Measurements from ENCODE around the gene TAOK1.
"Not testable (repeated sequence)": the region's sequence is repeated elsewhere in the genome, so short reads cannot be mapped to it uniquely, and the experiment has no call there.

Gene TAOK1

DNA sequence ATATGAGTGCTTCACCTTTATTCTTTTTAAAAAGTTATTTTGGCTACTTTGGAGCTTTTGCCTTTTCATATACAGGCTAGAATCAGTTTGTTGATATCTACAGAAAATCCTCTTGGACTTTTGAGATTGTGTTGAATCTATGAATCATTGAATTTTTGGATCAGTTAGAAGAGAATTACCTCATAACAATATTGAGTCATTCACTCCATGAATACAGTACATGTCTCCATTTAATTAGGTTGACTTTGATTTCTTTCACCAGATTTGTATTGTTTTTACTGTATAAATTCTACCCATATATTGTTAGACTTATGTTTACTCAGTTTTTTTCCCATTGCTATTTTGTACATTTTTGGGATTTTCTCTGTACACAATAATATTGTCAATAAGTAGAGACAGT is 54.4 kb downstream of the TAOK1 start:
- no peak for DNase-seq (ENCODE audit: low read depth in 2 of 2)

DNA sequence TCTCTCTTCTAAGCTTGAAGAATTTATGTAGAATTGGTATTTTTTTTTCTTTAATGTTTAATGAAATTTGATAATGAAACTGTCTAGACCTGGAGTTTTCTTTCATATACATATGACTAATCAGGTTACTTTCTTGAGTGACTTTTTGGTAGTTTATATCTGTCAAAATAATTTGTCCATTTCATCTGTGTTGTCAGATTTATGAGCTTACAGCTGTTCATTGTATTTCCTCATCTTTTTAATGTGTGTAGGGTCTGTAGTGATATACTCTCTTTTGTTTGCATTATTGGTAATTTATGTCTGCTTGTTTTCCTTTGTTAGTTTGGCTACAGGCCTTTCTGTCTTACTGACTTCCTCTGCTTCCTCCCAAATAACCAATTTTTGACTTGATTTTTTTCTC is 55.7 kb downstream of the TAOK1 start:
- DNase-seq (ENCODE audit: low read depth in 2 of 2), result no peak

DNA sequence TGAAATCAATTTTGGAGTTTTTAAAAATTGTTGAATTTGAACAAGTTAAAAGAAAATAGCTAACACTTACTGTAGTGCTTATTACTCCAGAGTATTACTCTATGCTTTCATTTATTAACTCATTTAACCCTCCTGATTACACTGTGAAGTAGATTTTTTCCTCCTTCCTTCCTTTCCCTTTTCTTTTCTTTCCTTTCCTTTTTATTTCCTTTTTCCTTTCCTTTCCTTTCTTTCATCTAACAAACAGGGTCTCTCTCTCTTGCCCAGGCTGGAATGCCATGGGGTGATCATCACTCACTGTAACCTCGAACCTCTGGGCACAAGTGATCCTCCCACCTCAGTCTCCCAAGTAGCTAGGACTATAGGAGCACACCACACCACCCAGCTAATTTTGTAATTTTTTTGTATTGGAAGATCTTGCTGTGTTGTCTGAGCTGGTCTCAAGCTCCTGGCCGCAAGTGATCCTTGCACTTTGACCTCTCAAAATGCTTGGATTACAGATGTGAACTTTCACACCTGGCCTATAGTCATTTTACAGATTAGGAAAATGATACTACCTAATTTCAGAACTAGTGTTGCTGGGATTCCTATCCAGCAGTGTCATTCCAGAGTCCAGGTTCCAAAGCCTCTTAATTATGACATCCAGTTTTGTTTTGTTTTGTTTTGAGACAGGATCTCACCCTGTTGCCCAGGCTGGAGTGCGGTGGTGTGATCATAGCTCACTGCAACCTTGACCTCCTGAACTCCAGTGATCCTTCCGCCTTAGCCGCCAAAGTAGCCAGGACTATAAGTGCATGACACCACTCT is 59.9 kb downstream of the TAOK1 start:
- DNase-seq (ENCODE audit: low read depth in 2 of 2), result no peak

- DNase-seq (ENCODE audit: low read depth in 2 of 2), result no peak
Observed at GRCh38 chr17:29451121-29451742, 61.1 kb downstream of the TAOK1 start.

DNA sequence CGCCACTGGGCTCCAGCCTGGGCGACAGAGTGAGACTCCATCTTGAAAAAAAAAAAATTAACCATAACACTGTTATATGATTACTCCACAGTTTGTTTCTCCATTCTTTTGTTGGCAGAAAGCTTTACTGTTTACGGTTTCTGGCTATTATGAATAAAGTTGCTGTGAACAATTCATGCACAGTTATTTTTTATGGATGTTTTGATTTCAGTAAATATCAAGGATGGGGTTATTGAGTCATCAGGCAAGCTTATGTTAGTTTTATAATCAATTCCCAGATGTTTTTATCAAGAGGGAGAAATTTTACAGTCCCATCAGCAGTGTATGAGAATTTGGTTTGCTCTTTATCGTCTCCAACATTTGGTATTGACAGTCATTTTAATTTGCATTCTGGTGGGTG is 67.9 kb downstream of the TAOK1 start:
- no peak for DNase-seq (ENCODE audit: low read depth in 2 of 2)

DNA sequence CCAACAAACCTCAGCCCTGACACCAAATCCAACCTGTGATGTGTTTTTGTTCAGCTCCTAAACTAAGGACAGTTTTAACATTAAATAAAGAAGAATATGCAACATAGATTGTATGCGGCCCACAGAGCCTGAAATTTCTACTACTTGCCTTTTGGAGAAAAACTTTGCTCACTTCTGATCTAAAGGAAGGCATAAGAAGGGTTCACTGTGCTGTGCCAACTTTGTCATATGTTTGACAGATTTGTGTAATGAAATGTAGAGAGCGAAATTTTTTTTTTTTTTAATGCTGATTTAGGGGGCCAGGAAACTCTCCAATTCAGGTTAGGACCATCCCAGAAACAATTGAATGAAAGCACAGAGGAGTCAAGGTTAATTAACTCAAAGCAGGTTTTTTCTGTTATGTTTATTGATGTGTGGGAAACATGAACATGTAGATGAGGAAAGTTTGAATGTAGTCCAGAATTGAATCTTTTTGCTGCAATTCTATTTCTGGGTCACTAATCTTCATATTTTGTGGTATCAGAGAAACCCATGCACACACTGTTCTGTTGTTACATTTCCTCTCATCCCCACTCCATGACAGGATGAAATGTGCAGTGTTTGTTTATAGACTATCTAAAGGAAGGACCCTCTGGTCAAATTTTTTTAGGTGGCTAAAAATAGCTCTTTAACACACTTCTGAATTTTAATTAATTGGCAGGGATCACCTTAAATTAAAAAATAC is 71.5 kb downstream of the TAOK1 start:
- no peak for DNase-seq (ENCODE audit: low read depth in 2 of 2)

GRCh38 chr17:29469276-29469675 is 79.1 kb downstream of the TAOK1 start:
- DNase-seq (ENCODE audit: low read depth in 2 of 2), result no peak

DNA sequence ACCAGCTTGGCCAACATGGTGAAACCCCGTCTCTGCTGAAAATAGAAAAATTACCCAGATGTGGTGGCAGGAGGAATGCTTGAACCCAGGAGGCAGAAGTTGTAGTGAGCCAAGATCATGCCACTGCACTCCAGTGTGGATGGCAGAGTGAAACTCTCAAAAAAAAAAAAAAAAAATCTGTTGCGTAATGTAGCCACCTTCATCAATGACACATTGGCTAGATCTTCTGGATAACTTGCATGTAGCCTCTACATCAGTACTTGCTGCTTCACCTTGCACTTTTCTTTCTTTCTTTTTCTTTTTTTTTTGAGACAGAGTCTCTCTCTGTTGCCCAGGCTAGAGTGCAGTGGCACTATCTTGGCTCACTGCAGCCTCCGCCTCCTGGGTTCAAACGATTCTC is 83.3 kb downstream of the TAOK1 start:
- DNase-seq (ENCODE audit: low read depth in 2 of 2), result not testable (repeated sequence)

- DNase-seq (ENCODE audit: low read depth in 2 of 2), result no peak
Observed at GRCh38 chr17:29474297-29474696, 84.1 kb downstream of the TAOK1 start.

GRCh38 chr17:29475891-29476290 is 85.7 kb downstream of the TAOK1 start:
- DNase-seq (ENCODE audit: low read depth in 2 of 2), result no peak

- not testable (repeated sequence) for DNase-seq (ENCODE audit: low read depth in 2 of 2)
Observed at GRCh38 chr17:29480249-29480928, 90.2 kb downstream of the TAOK1 start.

DNA sequence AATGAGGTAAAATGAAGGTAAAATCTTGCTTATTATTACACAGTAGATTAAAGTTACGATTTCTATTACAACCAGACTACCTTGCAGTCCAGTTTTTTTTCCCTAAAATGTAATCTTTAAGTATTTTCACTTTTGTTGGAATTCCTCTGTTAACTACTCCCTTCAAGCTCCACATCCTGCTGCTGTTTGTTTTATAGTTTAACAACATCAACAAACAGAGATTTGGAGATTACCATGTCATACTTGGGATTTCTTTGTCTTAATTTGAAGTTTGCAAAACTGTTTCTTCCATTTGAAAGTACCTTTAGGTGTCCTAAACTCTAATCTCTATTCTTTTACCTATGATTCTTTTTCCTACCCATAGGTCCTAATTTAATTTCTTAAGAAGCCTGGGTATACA is 93.3 kb downstream of the TAOK1 start:
- no peak for DNase-seq (ENCODE audit: low read depth in 2 of 2)

DNA sequence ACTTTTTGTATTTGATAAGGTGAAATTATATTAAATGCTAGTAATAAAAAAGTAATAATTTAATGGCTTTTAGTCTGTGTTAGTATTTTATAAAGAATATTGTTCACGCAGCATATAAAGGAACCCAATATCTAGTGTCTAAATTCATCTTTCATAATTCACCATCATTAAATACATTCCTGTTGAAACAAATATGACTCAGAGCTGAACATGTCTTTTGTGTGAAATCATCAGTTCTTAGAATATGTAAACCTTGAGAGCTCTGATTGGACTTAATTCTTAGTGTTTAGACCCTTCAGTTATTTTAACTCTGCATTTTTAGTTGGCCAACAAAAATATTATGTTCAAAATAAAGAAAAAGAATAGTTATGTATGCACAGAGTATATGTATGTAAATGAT is 104.8 kb downstream of the TAOK1 start:
- no peak for DNase-seq (ENCODE audit: low read depth in 2 of 2)

GRCh38 chr17:29504711-29505110 is 114.5 kb downstream of the TAOK1 start:
- no peak for DNase-seq (ENCODE audit: low read depth in 2 of 2)

GRCh38 chr17:29505836-29506235 is 115.7 kb downstream of the TAOK1 start:
- no peak for DNase-seq (ENCODE audit: low read depth in 2 of 2)

- DNase-seq (ENCODE audit: low read depth in 2 of 2), result no peak
Observed at GRCh38 chr17:29510953-29511352, 120.8 kb downstream of the TAOK1 start.

DNA sequence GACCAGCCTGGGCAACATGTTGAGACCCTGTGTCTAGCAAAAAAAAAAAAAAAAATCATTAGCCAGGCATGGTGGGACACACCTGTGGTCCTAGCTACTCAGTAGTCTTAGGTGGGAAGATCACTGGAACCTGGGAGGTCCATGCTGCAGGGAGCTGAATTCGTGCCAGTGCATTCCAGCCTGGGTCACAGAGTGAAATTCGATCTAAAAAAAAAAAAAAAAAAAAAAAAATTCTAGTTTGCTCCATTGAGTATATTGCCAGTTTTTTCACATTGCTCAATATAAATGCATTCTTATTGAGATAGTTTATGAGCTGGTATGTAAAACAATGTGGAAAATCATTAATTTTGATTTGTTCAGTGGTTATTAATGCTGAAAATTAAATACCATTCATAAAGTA is 124.6 kb downstream of the TAOK1 start:
- no peak for DNase-seq (ENCODE audit: low read depth in 2 of 2)

- DNase-seq (ENCODE audit: low read depth in 2 of 2), result no peak
Observed at GRCh38 chr17:29518359-29518758, 128.2 kb downstream of the TAOK1 start.

DNA sequence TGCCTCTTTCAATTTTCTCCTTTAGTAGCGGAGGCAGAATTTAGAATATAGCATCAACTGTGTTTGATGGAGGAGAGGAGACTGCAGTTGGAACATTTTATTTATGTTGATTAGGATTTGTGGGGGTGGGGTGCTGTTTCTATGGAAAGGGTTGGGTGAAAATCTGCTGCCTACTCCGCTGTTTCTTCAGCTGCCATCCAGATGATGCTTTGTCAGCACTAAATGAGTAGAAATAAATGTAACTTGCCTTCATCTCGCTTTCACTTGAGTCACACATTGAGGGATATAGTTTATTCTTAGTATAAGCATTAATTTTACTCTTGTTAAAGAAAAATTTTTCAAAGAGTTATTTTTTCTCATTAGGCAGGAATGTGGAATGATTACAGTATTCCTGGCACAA is 134.5 kb downstream of the TAOK1 start:
- DNase-seq (ENCODE audit: low read depth in 2 of 2), result no peak

DNA sequence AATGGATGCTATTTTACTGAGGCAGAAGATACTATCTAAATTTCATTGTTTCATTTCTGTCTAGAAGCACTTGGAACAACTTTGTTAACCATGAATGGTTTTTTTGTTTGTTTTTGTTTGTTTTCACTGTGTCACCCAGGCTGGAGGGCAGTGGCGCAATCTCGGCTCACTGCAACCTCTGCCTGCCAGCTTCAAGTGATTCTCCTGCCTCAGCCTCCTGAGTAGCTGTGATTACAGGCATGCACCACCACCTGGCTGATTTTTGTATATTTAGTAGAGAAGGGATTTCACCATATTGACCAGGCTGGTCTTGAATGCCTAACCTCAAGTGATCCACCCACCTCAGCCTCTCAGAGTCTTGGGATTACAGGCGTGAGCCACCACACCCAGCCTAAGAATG is 136.2 kb downstream of the TAOK1 start:
- DNase-seq (ENCODE audit: low read depth in 2 of 2), result no peak

GRCh38 chr17:29533976-29534375 is 143.8 kb downstream of the TAOK1 start:
- DNase-seq (ENCODE audit: low read depth in 2 of 2), result no peak

DNA sequence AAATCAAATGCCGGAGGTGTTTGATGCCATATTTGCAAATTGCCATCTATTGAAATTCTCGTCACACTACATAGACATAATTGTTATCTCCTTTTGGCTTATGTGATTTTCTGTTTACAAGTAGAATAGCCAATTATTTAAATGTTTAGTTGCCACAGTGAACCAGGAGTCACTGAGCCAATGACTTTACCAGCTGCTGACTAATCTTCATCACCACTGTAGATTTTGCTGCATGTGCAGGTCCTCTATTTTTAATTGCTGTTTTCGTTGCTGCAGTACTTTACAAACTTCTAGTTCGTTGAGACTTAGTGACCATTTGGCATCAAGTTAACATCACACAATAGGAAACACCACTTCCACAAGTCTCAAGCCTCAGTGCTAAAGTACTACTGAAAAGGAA is 153.9 kb downstream of the TAOK1 start:
- DNase-seq (ENCODE audit: low read depth in 2 of 2), result no peak
